Fibroblast of lung (primary cell): ENCODE results near the gene FHDC1. TPM values are rescaled to one million over a fixed set of nuclear protein-coding genes. Genes with fewer than 3 reads are reported as not detected.

Experiments
- DNase-seq, 2 donors: peaks; one replicate each; pipeline versions ENCODE4 v3.0.0 to v3.0.0-alpha.2; 2010; ENCODE audit warnings: low read depth in 2 of 2
- H2AFZ ChIP-seq: 2 replicates; pipeline ENCODE4 v1.5.1; 2012; ENCODE audit warnings: low read length, control low read depth, inconsistent platforms
- H3K27ac ChIP-seq: 2 replicates; pipeline ENCODE4 v1.5.1; 2011; ENCODE audit warnings: low read length, control low read depth; ENCODE audit not compliant: insufficient read depth
- H3K27me3 ChIP-seq: 2 replicates; pipeline ENCODE4 v1.5.1; 2011; ENCODE audit warnings: mild to moderate bottlenecking, low read length; ENCODE audit not compliant: control insufficient read depth, insufficient read depth
- H3K36me3 ChIP-seq: 2 replicates; pipeline ENCODE4 v1.5.1; 2011; ENCODE audit warnings: low read length; ENCODE audit not compliant: control insufficient read depth, insufficient read depth
- H3K4me1 ChIP-seq: 2 replicates; pipeline ENCODE4 v1.5.1; 2011; ENCODE audit warnings: low read length; ENCODE audit not compliant: control insufficient read depth, insufficient read depth; ENCODE audit errors: extremely low read depth
- H3K4me2 ChIP-seq: 2 replicates; pipeline ENCODE4 v1.5.1; 2011; ENCODE audit warnings: low read length, control low read depth; ENCODE audit not compliant: insufficient read depth; ENCODE audit errors: extremely low read depth
- H3K4me3 ChIP-seq, 4 experiments: fragments of 200-600 bp in 1 of 4; sonication (generic) in 1 of 4; replicated peaks in 1 of 4; 2 replicates each; pipeline ENCODE4 v1.5.1; 2011 to 2016; ENCODE audit warnings: low read length in 4 of 4, low read depth in 3 of 4, mild to moderate bottlenecking in 3 of 4, control low read depth in 2 of 4, inconsistent platforms in 1 of 4, mixed read lengths in 1 of 4; ENCODE audit not compliant: insufficient read depth in 1 of 4; ENCODE audit errors: control extremely low read depth in 1 of 4
- H3K79me2 ChIP-seq: 2 replicates; pipeline ENCODE4 v1.5.1; 2012; ENCODE audit warnings: mild to moderate bottlenecking, low read length, inconsistent platforms; ENCODE audit not compliant: control insufficient read depth, insufficient read depth
- H3K9ac ChIP-seq: 2 replicates; pipeline ENCODE4 v1.5.1; 2011; ENCODE audit warnings: mild to moderate bottlenecking, low read length, control low read depth; ENCODE audit not compliant: insufficient read depth
- H3K9me3 ChIP-seq: 2 replicates; pipeline ENCODE4 v1.5.1; 2012; ENCODE audit warnings: low read depth, low read length; ENCODE audit not compliant: control insufficient read depth, insufficient read depth
- H4K20me1 ChIP-seq: 2 replicates; pipeline ENCODE4 v1.5.1; 2011; ENCODE audit warnings: low read length; ENCODE audit not compliant: control insufficient read depth, insufficient read depth; ENCODE audit errors: extremely low read depth
- EZH2 ChIP-seq: IDR thresholded peaks from 2 replicates; pipeline ENCODE4 v1.5.1; 2012; ENCODE audit warnings: low read length, control low read depth, mild to moderate bottlenecking; ENCODE audit errors: missing control alignments
- polyA plus RNA-seq, 2 donors: library from polyadenylated mRNA; depleted of rRNA in 1 of 2; stranded (reverse) in 1 of 2; unstranded in 1 of 2; fragments of >200 nt; gene quantifications; 2 replicates each; pipeline ENCODE4 v1.2.1, GENCODE V29; 2011 to 2012; ENCODE audit warnings: missing spikeins in 1 of 2
- total RNA-seq: library from RNA; depleted of rRNA; stranded (reverse); fragments of >200 nt; gene quantifications from 2 replicates; pipeline ENCODE4 v1.2.1, GENCODE V29; 2014
- TF ChIP-seq, protein P1 (sequence below), 2 donors: IDR thresholded peaks in 1 of 2; conservative IDR thresholded peaks in 1 of 2; 1 replicate in 1 of 2; 2 replicates in 1 of 2; pipeline ENCODE4 v1.5.1; 2011 to 2012; ENCODE audit warnings: low read length in 2 of 2, control low read depth in 1 of 2, inconsistent platforms in 1 of 2, low read depth in 1 of 2, mild to moderate bottlenecking in 1 of 2

FHDC1 gene
- total and polyA plus RNA-seq, 2 donors (not counting 1 experiment from before 2014, with no cell fraction given) = 0.14 to 0.33 TPM

DNA sequence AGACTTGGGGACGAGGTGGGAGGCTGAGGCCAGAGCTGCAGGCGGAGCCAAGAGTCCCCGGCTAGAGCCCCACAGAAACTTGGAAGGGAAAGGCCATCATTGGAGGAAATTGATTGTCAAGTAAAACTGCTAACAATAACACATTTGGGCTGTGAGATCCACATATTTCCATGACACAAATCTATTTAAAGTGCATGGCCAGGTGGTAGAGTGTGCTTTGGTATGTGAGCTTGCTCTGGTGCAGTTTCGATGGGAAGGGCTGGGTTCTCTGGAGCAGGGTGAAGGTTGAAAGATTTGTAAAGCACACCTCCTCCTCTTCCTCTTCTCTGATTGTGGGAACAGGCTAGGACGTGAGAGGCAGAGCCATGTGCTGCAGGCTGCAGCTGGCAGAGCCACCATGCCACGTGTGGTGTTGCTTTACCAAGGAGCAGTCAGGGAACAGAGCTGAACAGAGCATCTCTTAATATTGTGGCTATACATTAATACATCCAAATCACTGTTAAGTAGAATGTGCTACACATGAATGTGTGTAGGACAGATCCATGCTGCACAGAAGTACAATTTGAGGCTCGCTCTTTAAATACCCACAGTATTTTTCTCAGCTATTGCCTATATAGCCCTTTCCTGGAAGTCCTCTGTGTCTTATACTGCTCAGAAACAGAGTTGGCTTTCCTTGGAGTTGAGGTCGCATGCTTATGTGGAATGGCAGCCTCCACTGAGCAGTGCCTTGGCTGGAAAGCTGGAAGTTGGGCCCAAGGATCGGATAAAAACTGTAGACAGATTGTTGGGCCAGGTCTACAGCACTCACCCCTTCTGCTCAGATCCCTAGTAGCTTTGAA lies 37.7 kb downstream of the FHDC1 start:
- no peaks in the 10 kb centered on the region for H3K36me3 ChIP-seq
- no peaks in the 10 kb centered on the region for H4K20me1 ChIP-seq
- H3K79me2 ChIP-seq = no peaks in the 10 kb centered on the region
- H3K27me3 ChIP-seq = no peaks in the 10 kb centered on the region
- H2AFZ ChIP-seq = peak overlapping the region; percentile 4
- TF ChIP-seq, protein P1, sequence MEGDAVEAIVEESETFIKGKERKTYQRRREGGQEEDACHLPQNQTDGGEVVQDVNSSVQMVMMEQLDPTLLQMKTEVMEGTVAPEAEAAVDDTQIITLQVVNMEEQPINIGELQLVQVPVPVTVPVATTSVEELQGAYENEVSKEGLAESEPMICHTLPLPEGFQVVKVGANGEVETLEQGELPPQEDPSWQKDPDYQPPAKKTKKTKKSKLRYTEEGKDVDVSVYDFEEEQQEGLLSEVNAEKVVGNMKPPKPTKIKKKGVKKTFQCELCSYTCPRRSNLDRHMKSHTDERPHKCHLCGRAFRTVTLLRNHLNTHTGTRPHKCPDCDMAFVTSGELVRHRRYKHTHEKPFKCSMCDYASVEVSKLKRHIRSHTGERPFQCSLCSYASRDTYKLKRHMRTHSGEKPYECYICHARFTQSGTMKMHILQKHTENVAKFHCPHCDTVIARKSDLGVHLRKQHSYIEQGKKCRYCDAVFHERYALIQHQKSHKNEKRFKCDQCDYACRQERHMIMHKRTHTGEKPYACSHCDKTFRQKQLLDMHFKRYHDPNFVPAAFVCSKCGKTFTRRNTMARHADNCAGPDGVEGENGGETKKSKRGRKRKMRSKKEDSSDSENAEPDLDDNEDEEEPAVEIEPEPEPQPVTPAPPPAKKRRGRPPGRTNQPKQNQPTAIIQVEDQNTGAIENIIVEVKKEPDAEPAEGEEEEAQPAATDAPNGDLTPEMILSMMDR (conservative IDR thresholded peaks at IDR 0.05 in 1 of 2, IDR thresholded peaks at IDR 0.05 in 1 of 2; ENCODE audit: low read depth in 1 of 2, low read length in 2 of 2) = no peak
- TF ChIP-seq EZH2 = no peak
- H3K9me3 ChIP-seq = no peaks in the 10 kb centered on the region
- peak overlapping the region; percentile 0 for H3K4me2 ChIP-seq
- no peak overlapping the region for H3K4me3 ChIP-seq
- peak overlapping the region; percentile 62 for H3K27ac ChIP-seq
- DNase-seq = peak in 1 of 2 donors; percentile 69
- no peak overlapping the region for H3K9ac ChIP-seq
- H3K4me1 ChIP-seq = peaks cover 5% of the 10 kb centered on the region

DNA sequence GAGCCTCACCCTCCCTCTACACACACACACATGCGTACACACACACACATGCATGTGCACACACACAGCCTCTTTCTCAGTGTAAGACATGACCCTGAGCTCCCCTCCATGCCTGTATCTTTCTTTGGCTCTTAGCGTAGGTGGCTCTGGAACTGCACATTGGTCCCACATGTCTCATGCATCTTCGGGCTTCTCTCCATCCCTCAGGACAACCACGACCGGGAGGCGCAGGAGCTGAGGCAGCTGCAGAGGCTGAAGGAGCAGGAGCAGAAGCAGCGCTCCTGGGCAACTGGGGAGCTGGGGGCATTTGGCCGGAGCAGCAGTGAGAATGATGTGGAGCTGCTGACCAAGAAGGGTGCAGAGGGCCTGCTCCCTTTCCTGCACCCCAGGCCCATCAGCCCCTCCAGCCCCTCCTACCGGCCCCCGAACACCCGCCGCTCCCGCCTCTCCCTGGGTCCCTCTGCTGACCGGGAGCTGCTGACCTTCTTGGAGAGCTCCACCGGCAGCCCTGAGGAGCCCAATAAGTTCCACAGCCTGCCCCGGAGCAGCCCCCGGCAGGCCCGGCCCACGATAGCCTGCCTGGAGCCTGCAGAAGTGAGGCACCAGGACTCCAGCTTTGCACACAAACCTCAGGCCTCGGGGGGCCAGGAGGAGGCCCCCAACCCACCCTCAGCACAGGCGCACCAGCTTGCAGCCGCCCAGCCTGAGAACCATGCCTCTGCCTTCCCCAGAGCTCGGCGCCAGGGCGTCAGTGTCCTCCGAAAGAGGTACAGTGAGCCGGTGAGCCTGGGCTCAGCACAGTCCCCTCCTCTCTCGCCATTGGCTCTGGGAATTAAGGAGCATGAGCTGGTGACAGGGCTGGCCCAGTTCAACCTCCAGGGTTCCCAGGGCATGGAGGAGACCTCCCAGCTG lies 38.6 kb downstream of the FHDC1 start:
- H3K27me3 ChIP-seq = no peaks in the 10 kb centered on the region
- H3K4me1 ChIP-seq = peaks cover 5% of the 10 kb centered on the region
- H3K27ac ChIP-seq = no peak overlapping the region
- H3K36me3 ChIP-seq = no peaks in the 10 kb centered on the region
- H3K4me2 ChIP-seq = no peak overlapping the region
- H3K4me3 ChIP-seq = no peak overlapping the region
- no peak for DNase-seq
- no peaks in the 10 kb centered on the region for H3K79me2 ChIP-seq
- H4K20me1 ChIP-seq = no peaks in the 10 kb centered on the region
- H3K9me3 ChIP-seq = no peaks in the 10 kb centered on the region
- TF ChIP-seq, protein P1 (conservative IDR thresholded peaks at IDR 0.05 in 1 of 2, IDR thresholded peaks at IDR 0.05 in 1 of 2; ENCODE audit: low read depth in 1 of 2, low read length in 2 of 2) = no peak
- TF ChIP-seq EZH2 = no peak
- H2AFZ ChIP-seq = no peak overlapping the region
- H3K9ac ChIP-seq = no peak overlapping the region
